GM18870 (cell line): ENCODE measurements around the gene COPB1.
"Not testable (repeated sequence)": the region's sequence is repeated elsewhere in the genome, so short reads cannot be mapped to it uniquely, and the experiment has no call there.

Experiments
- ATAC-seq: cut with Tn5 transposase; IDR thresholded peaks from one replicate; pipeline ENCODE4 v1.9.1; 2021; ENCODE audit warnings: moderate library complexity; ENCODE audit not compliant: unreplicated experiment

COPB1 gene, protein sequence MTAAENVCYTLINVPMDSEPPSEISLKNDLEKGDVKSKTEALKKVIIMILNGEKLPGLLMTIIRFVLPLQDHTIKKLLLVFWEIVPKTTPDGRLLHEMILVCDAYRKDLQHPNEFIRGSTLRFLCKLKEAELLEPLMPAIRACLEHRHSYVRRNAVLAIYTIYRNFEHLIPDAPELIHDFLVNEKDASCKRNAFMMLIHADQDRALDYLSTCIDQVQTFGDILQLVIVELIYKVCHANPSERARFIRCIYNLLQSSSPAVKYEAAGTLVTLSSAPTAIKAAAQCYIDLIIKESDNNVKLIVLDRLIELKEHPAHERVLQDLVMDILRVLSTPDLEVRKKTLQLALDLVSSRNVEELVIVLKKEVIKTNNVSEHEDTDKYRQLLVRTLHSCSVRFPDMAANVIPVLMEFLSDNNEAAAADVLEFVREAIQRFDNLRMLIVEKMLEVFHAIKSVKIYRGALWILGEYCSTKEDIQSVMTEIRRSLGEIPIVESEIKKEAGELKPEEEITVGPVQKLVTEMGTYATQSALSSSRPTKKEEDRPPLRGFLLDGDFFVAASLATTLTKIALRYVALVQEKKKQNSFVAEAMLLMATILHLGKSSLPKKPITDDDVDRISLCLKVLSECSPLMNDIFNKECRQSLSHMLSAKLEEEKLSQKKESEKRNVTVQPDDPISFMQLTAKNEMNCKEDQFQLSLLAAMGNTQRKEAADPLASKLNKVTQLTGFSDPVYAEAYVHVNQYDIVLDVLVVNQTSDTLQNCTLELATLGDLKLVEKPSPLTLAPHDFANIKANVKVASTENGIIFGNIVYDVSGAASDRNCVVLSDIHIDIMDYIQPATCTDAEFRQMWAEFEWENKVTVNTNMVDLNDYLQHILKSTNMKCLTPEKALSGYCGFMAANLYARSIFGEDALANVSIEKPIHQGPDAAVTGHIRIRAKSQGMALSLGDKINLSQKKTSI

DNA sequence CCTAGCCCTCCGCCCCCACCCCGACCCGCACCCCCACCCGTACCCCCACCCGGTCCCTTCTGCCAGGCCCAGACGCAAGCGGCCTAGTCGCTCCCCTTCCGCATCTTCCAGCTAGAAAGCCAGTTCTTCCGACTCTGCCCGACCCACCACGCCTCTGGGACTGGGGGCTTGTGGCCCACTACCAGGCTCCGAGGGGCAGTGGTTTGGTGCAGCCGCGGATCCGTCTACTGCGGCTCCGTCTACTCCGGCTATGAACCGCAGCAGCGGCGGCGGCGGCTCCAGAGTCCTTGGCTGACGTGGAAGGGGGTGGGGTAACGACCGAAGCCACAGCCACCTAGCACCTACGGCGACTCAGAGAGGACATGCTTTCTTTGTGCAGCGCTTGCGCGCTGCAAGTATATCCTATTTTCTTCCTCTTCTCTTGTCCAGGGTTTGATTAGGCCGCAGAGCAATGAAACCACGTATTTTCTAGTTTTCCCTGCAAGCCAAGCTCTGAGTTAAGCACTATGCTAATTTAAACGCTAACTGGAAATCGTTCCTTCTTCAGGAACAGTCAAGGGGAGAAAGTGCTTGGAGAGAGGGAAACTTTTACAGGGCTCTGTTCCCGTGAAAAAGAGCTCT is at the start of gene COPB1:
Gene COPB1 (minus strand): TSS at position 252 of the 621 bp plus-strand sequence. CDS start 883 bp downstream, outside the sequence.
- ATAC-seq, result peak; percentile 67

DNA sequence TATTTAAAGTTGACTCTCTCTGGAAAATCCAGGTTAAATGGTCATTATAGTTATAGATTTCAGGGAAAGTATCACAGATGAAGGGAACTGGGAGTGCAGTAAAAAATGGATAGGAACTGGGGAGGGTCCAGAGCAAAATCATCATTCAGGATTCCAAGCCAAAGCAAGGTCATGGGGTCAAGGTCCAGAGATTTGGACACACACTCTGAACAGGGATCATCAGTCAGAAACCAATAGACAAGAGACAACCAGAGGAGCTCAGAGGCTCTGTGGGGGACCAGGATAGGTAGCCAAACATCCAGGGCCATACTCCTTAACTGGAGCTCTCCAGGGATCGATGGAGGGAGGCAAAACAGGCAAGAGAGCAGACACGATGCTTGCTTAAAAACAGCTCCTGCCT is 47.8 kb upstream of the COPB1 start:
- no peak for ATAC-seq

DNA sequence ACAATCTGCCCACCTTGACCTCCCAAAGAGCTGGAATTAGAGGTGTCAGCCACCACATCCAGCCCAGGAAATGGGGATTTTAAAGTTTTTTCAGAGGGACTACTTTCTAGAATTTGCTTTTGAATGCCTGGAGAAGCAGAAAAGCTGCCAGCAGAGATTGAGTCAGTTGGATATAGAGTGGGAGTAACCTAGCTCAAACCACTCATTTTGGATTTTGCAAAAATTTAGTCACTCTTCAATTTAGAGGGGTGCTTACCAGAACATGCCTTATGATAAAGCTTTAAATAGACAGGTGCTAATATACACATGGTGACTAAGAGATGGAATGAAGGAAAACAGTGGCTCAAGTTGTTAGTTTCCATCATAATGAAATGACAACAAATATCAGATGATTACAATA is 47.1 kb upstream of the COPB1 start:
- ATAC-seq, result no peak

DNA sequence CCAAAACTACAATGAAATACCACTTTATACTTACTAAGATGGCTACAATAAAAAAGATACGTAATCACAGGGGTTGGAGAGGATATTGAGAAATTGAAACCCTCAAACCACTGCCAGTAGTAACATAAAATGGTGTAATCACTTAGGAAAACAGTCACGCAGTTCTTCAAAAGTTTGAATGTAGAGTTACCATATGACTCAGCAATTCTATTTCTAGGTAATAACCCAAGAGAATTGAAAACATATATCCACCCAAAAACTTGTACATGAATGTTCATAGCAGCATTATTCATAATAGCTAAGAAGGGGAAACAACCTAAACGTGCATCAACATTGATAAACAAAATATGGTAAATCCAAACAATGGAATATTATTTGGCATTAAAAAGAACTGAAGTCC is 45.0 kb upstream of the COPB1 start:
- peak; percentile 85 for ATAC-seq

DNA sequence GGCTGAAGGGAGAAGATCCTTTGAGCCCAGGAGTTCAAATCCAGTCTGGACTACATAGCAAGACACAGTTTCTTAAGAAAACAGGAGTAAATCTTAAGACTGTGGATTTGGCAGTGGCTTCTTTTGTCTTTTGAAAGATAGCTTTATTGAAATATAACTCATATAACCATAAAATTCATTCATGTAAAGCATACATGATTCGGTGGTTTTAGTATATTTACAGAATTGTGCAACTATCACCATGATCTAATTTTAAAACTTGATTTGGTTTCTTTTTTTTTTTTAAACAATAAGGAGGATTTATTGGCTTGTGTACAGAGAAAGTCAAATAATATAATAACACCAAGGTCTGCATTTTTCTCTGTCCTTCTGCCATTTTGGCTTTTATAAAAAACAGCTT is 43.6 kb upstream of the COPB1 start:
- no peak for ATAC-seq

DNA sequence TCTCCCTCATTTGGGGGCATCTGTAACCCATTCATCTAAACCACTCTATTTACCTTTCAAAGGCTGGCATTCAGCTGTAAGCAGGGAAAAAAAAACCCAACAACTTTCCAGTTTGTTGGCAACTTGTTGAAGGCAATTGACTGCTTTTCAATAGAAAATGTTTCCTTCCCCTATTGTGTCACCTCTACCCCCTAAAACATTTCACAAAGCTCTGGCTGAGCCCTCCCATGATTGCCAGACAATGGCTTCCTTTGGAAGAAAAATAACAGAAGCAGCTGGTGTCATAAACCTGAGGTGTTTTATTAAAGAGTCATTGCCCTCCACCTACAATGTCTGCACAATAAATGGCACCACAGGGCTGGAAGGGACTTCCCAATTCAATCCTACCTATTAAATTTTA is 42.7 kb upstream of the COPB1 start:
- no peak for ATAC-seq

DNA sequence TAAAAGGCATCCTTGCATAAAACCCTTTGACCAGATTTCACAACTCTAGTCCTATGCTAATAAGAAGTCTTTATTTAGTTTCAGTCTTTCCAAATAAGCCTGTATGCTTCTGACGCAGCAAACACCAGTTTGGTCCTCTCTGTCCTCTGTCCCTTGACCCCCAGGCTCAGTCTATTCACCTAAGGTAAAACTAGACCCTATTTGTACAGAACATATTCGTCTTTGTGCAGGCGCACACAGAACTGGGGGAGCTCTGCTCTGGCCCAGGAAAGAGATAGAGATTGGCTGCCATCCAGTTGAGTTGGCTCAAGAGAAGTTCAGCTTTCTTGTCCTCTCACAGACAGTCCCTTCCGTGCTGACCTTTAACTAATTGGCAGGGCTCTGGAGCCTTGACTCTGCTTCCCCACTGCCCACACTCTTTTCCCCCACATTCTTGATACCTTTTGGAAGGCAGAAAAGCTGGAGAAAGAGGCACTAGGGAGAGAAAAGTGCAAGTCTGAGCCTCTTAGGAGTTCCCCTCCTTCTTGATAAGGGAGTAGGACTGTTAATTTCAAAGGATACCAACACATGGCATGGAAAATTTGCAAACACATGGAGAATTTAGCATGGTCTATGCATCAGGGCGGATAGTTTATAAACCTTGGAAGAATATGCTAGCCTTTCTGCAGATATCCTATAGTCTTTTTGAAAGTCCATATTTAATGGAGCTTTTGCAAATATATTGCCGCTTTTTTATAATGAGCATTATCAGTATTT is 41.8 kb upstream of the COPB1 start:
- ATAC-seq, result no peak

DNA sequence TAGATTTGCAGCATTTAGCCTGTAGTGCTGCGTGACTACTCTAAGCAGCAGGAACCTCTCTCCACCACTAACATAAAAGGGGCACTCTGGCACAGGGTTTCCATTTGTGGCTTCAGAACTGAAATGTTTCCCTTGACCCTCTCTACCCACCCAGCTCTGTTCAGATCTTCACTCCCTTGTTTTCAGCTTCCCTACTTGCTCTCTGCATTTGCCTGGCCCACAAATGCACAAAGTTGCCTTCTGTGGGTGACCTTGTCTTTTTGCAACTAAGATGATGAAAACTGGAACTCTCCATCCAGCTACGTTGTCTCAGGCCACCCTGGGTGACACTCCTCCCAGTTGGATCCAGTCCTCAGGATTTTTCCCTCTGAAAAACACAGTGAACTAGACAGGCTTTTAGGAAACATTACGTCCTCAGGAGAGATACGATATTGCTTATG is 40.4 kb upstream of the COPB1 start:
- no peak for ATAC-seq

DNA sequence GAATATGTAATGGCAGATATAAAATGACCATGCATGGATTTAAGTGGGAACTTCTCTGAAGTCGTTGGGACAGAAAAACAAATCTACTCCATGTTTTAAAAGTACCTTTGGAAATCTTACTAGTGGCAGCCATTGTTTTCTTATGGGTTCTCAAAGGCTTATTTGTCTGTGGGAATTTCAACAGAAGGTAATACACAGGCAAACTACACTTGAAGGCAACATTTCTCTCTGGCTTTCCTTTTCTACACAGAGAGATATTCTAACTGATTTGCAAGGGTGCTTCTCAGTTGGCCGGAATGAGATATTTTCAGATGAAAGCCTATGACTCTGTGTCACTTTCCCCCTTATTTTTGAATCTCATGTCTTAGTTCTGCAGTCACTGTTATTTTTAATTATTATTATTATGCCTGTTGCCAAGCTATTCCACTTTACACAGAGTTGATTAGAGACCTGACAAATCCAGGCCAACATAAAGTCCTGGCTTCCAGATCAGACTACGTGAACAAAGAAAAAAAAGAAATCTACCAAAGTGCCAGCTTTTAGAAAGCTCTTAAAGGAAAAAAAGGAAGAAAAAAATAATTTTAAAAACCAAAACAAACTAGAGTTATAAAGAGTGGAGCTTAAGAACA is 39.4 kb upstream of the COPB1 start:
- ATAC-seq, result no peak

DNA sequence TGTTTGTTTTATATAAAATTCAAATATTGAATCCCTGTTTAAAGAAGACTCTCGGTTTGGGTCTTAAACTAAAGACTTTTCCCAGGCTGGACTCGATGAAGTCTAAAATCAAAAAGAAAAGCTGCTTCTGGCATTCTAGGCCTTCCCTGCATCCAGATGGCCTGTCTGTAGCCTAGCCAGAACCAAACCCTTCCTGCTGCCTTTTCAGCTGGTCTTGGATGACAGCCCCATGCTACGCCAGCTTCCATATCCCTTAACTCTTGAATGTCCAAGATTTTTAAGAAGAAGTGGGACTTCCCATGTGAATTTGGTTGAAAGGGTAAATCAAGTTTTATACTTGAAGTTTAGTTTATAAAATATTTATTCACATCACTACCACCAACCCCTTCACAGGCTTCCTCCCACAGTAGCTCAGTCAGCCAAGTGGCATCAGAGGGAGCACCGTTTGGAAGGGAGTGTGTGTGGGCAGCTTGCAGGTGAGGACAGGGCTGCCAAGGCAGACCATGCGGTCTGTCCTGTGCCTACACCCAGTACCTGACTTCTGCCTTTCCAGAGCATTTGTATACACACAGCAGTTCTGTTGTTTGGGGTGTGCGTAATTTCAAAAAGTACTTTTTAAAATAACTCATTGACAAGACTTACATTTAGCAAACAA is 38.8 kb upstream of the COPB1 start:
- no peak for ATAC-seq

DNA sequence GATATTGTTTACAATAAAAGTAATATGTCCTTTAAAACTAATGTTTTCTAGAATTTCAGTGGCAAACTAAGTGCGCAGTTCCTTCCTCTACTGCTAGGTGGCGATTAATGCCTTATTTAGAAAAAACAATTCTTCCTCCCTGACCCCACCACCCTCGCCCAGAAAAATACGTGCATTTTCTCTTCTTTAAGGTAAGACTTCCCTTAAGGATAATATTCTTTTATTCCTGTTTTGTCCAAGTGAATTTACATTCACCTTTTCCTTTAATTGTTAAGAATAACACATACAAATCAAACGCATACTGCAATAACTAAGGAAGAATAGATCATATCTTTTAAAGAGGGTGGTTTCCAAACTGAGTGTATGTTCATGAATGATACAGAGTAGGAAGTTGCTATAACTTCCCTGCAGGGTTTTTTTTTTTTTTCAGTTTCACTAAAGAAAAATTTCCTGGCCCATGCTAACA is 37.6 kb upstream of the COPB1 start:
- peak; percentile 80 for ATAC-seq

DNA sequence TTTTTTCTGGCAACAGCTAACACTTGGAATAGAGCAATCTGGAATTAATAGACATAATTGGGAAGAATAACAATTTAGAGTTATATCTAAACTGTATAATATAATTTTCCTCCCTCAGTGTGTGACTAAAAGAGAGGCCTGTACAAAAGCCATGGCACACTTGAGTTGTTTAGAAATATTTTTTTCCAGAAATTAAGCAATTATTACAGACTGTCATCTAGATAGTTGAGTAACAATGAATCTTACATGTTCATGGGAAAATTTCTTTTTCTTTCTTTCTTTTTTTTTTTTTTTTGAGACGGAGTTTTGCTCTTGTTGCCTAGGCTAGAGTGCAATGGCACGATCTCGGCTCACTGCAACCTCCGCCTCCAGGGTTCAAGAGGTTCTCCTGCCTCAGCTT is 35.6 kb upstream of the COPB1 start:
- not testable (repeated sequence) for ATAC-seq

DNA sequence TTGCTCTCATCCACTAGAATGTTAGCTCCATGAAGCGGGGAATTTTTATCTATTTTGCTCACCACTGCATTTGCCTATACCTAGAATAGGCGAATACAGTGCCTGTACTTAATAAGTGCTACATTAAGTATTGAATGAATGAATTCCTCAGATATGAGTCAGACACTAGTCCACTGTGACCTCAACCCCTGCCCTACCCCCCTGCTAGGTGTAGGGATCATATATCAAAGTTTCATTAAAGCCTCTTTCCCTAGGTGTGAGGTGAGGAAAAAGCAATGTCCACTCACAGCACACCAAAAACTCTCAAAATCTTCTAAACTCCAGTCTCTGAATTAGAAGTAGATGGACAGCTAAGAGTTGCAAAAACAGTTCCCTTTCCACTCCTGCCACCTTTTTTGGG is 30.3 kb upstream of the COPB1 start:
- ATAC-seq, result no peak

DNA sequence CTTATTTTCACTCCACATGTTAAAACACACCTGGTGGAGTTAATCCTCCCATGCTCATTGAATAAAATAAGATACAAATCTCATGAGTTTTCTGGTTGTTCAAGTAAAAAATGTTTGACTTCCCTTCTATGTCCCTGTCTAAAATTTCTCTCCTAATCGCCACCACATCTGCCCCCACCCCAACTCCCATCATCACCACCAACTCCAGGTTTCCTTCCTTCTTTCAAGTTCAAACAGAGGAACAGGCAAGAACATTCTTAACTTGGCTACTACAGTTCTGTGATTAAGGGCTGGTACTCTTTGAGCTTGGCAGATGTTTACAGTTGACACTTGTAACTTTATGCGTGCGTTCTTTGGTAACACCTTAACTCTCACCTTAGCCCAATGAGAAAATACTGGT is 29.7 kb upstream of the COPB1 start:
- no peak for ATAC-seq

DNA sequence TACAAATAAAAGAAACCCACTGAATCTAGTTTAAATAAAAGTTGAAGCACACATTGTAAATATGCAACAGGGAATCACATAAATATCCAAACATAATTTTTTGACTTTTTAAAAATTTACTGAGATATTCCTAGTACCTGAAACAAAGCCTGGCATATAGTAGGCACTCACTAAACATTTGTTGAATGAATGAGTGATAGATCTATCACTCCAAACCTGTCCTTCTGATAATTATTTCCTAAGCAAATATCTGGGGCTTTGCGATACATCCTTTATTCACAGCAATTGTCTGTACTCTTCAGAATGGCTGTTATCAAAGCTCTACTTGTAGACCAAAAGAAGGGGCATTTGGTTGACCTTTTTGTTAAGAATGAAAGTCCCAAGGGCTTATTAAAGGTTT is 23.2 kb upstream of the COPB1 start:
- ATAC-seq, result no peak

DNA sequence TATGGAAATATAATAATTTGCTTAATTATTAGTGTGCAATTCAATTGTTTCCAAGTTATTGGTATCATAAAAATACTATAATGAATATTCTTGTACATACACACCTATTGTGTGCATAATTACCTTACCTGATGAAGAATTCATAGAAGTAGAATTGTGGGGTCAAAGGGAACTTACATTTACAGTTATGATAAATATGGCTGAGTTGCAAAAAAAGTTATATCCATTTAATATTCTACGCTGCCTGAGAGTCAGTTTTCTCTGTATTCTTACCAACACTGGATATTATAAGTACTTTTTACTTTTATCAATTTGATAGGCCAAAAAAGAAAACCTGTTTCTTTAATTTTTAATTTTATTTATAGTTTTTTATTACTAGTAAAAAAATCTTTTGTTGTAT is 22.6 kb upstream of the COPB1 start:
- no peak for ATAC-seq

DNA sequence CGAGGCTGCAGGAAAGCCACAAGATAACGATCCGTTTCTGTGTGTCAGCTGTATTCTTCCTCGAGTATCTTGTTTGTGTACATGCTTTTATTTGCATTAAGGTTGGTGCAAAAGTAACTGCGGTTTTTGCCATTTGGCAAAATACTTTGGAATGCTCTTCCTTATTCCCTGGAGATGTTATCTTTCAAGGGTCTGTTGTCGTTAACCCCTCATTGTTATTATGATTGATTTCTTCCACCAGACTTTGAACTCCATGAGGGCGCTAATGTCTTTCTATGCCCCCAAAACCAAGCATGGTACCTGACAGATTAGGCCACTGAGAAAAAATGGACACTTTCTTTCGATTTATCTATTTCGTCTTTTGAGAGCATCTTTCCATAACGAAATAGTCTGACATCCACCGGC is 21.1 kb upstream of the COPB1 start:
- no peak for ATAC-seq

DNA sequence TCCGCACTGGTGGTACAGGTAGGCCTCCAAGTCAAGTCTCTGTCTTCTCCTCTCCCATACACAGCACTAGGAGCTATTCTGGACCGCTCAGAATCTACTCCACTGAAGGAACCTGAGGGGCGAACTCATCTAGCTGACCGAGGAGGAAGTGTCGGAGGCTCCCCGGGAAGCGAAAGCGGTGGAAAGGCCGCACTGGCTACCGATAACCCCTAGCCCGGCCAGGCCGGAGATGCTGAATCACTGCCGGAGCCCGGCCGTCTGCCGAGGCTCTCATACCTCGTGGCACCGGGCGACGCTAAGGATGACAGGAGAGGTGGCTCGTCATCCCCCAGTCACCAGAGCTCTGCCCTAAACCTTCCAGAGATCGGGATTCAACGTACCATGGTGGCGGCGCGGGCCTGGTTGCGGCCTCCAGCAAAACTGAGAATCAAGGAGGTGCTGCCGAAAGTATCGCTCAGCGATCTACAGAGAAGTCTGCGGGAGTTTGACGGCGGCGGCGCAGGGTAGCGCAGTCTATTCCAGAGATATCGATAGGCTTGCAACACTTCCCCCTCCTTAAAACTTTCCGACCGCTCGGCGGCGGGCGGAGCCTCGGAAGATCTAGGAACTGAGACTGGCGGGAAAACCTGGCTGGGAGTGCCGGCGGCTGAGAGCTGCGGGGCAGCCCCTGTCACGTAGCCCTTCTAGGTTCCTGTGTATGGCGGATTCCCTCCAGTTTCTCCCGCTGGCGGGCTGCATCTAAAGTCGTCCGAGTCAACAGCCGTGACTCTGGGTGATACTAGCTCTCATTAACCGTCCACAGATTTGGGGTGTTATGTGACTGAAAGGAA is 20.5 kb upstream of the COPB1 start, which contains the start of gene PSMA1:
Gene PSMA1 (minus strand): TSS at position 470 of the 830 bp plus-strand sequence. CDS start 87 bp downstream, at position 383.
- ATAC-seq, result peak; percentile 94

DNA sequence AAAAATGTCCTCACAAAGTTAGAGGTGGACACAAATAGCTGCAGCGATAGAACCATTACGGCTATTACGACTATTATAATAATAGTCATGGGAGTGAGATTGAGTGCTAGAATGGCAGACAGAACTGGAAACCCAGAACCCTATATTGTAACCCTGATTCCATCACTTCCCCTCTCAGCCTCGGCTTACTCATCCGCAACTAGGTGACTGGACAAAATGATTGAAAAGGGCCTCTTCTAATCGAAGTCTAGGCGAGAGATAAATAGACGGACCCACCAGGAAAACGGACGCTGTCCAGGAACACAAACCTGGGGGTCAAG is 19.9 kb upstream of the COPB1 start:
- peak; percentile 2 for ATAC-seq
